ENCODE data around the gene CCDC158. TPM values are rescaled to one million over a fixed set of nuclear protein-coding genes. Genes with fewer than 3 reads are reported as not detected.

Gene CCDC158
- total RNA-seq, 1 donor from 2014 or later = 1.1 TPM

DNA sequence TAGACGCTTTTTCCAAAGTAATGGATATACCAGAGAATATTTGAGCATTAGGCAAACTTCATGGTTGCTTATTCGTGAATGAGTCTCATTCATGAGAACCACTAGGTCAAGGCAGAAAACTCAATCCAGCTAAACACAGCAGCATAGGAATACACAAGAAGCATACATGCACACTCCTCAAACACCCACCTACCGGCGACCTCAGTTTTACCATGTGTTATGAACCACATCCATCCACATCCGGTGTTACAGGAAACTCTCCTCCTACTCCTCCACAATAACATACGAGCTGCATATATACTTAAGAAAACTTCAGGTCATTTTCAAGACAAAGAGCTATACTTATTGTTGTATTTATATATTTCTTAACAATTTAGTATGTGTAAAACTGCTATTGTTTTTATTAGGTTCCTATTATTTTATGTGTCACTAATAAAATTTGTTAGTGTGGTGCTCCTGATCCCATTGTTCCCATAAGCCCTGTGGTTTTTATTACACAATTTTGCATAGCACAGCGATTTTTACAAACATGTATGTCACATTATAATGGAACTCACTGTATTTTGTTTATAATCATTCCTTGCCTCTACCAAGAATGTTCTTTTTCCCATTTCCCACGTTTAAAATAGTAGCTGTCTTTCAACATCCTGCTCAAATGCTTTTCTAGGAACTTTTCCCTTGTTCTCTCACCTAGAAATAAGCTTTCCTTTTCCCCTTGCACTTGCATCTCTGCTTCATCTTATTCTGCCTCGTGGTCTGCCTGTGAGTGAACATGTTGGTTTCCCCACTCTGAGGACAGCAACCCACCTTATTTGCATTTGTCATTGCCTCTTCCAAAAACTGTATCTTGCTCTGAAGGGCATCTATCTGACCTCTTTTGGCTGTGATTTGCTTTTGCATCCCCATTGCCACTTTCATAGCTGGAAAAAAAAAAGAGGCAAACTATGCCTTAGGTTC, 66.1 kb downstream of the CCDC158 start:
- TF ChIP-seq, protein P1, sequence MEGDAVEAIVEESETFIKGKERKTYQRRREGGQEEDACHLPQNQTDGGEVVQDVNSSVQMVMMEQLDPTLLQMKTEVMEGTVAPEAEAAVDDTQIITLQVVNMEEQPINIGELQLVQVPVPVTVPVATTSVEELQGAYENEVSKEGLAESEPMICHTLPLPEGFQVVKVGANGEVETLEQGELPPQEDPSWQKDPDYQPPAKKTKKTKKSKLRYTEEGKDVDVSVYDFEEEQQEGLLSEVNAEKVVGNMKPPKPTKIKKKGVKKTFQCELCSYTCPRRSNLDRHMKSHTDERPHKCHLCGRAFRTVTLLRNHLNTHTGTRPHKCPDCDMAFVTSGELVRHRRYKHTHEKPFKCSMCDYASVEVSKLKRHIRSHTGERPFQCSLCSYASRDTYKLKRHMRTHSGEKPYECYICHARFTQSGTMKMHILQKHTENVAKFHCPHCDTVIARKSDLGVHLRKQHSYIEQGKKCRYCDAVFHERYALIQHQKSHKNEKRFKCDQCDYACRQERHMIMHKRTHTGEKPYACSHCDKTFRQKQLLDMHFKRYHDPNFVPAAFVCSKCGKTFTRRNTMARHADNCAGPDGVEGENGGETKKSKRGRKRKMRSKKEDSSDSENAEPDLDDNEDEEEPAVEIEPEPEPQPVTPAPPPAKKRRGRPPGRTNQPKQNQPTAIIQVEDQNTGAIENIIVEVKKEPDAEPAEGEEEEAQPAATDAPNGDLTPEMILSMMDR (IDR thresholded peaks at IDR 0.05) = no peak
- H3K4me3 ChIP-seq = no peak overlapping the region
- intact Hi-C loops (cut with DNase I) = no loop called here
- no peaks in the 10 kb centered on the region for H3K27me3 ChIP-seq
- H3K36me3 ChIP-seq = no peaks in the 10 kb centered on the region
- H3K4me1 ChIP-seq = no peaks in the 10 kb centered on the region
- no peak overlapping the region for H3K27ac ChIP-seq
- DNase-seq (ENCODE audit: low spot score in 2 of 2) = no peak
- peaks cover 0 to 16% of the 10 kb centered on the region in 2 donors for H3K9me3 ChIP-seq

DNA sequence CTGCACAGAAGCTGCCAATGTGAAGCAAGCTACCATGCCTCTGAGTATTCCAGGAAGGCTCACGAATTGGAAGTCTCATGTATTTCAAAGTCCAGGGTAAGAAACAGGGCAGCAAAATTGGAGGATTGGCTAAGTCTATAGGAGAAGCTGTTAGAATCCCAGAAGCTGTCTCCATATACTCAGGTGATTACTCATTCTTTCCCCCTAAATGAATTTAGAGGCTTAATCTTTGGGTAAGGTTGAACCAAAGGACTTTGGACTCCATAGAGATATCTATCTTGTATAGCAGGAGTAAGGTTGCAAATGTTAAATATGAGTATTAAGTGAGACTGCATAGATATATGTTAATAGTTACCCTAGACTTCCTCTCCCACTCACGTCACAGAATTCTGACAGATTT, 78.1 kb downstream of the CCDC158 start:
- Histone ChIP-seq H3K27ac (no peak overlapping the region), H3K9me3 (peaks cover 0 to 3% of the 10 kb centered on the region in 2 donors), H3K4me3 (no peak overlapping the region), H3K27me3 (no peaks in the 10 kb centered on the region), H3K4me1 (no peaks in the 10 kb centered on the region), H3K36me3 (no peaks in the 10 kb centered on the region)
- DNase-seq (ENCODE audit: low spot score in 2 of 2) = no peak
- TF ChIP-seq, protein P1 (IDR thresholded peaks at IDR 0.05) = no peak
- intact Hi-C loops (cut with DNase I) = no loop called here

DNA sequence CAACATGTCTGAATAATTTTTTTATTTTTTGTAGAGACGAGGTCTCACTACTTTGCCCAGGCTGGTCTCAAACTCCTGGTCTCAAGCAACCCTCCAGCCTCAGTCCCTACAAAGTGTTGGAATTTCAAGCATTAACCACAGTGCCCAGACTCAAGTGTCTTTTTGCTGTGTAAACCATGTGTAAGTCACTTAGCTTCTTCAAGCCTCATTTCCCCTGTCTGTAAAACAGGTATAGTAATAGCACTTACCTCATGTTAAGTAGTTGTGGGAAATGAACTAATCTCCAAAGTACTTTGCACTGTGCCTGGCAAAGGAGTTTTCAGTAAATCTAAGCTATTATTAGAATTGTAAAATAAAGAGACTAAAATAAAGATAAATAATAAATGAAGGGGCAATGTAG, 78.8 kb downstream of the CCDC158 start:
- no peaks in the 10 kb centered on the region for H3K4me1 ChIP-seq
- no peak overlapping the region for H3K4me3 ChIP-seq
- H3K36me3 ChIP-seq = no peaks in the 10 kb centered on the region
- H3K9me3 ChIP-seq = no peaks in the 10 kb centered on the region
- no peak for DNase-seq (ENCODE audit: low spot score in 2 of 2)
- intact Hi-C loops (cut with DNase I) = no loop called here
- H3K27me3 ChIP-seq = no peaks in the 10 kb centered on the region
- no peak overlapping the region for H3K27ac ChIP-seq
- TF ChIP-seq, protein P1 (IDR thresholded peaks at IDR 0.05) = no peak

DNA sequence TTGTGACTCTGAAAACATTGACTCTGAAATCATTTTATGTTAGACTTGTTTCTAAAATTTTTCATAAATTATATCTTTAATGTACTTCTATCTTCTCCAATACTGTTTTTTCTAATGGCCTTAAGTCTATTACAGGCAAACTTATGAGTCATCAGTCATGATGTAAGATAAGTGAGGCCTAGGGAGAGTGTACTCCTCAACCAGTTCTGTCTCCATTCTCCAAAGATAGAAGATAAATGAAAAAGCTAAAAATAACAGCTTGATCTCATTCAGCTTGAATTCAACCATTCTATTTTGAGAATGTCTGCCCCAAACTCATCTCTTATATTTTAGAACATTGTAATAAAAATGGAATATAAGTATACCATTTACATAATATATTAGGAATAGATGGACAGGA, 79.9 kb downstream of the CCDC158 start:
- no peaks in the 10 kb centered on the region for H3K36me3 ChIP-seq
- no peak for DNase-seq (ENCODE audit: low spot score in 2 of 2)
- H3K9me3 ChIP-seq = no peaks in the 10 kb centered on the region
- H3K27me3 ChIP-seq = no peaks in the 10 kb centered on the region
- intact Hi-C loops (cut with DNase I) = no loop called here
- no peaks in the 10 kb centered on the region for H3K4me1 ChIP-seq
- TF ChIP-seq, protein P1 (IDR thresholded peaks at IDR 0.05) = no peak
- H3K4me3 ChIP-seq = no peak overlapping the region
- H3K27ac ChIP-seq = no peak overlapping the region

DNA sequence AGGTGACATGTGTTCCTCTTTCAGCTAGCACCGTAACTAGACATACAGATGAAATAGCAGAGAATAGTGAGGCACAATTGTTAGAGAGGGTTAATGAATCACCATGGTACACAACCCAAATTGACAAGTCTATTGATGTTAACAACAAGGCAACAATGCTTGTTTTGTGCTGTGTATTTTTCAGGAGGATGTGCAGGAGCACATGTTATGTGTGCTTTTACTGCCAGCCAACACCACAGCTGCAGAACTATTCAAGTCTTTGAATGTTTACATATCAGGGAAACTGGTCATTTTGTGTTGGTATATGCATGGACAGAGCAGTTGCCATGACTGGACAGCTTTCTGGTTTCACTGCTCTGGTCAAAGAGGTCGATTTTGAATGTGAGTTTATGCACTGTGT, 81.6 kb downstream of the CCDC158 start:
- H3K36me3 ChIP-seq = no peaks in the 10 kb centered on the region
- no peaks in the 10 kb centered on the region for H3K9me3 ChIP-seq
- no peak for DNase-seq (ENCODE audit: low spot score in 2 of 2)
- H3K4me3 ChIP-seq = no peak overlapping the region
- H3K4me1 ChIP-seq = no peaks in the 10 kb centered on the region
- intact Hi-C loops (cut with DNase I) = no loop called here
- no peaks in the 10 kb centered on the region for H3K27me3 ChIP-seq
- H3K27ac ChIP-seq = no peak overlapping the region
- TF ChIP-seq, protein P1 (IDR thresholded peaks at IDR 0.05) = no peak
